ENCODE data around the gene ETDC.
"Not testable (repeated sequence)": the region's sequence is repeated elsewhere in the genome, so short reads cannot be mapped to it uniquely, and the experiment has no call there.

Gene ETDC

DNA sequence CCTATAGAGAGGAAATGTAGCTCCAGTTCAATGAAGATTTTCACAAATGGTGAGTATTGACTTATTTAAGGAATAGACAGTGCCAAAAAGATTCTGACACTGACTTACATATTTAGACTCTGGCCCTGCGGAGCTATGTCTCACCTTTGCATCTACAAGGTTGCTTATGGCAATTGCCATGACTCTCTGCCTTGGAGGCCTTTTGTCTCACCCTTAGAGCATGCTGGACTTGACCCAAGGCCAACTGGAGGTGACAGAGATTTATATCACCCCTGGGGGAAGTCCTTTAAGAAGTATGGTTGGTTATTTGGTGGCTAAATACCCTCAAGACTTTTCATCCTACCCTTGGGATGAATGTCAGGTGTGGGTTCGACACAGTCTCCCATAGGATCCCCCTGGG lies 4.5 kb upstream of the ETDC start:
- Histone ChIP-seq H3K27ac (ENCODE audit: low read depth, low read length) (no peak overlapping the region), H3K27me3 (ENCODE audit: control insufficient read depth in 5 of 5, insufficient read depth in 4 of 5, low read length in 5 of 5) (no peaks in the 10 kb centered on the region), H3K4me3 (ENCODE audit: low read depth in 1 of 5, low read length in 5 of 5) (no peak overlapping the region), H3K9ac (ENCODE audit: low read length in 5 of 5) (no peak overlapping the region), H3K9me3 (ENCODE audit: control insufficient read depth in 5 of 5, low read length in 5 of 5) (no peaks in the 10 kb centered on the region), H3K4me1 (ENCODE audit: control insufficient read depth in 5 of 5, insufficient read depth in 5 of 5, low read length in 5 of 5) (no peaks in the 10 kb centered on the region), H3K36me3 (ENCODE audit: control insufficient read depth in 5 of 5, insufficient read depth in 5 of 5, low read length in 5 of 5) (no peaks in the 10 kb centered on the region)

DNA sequence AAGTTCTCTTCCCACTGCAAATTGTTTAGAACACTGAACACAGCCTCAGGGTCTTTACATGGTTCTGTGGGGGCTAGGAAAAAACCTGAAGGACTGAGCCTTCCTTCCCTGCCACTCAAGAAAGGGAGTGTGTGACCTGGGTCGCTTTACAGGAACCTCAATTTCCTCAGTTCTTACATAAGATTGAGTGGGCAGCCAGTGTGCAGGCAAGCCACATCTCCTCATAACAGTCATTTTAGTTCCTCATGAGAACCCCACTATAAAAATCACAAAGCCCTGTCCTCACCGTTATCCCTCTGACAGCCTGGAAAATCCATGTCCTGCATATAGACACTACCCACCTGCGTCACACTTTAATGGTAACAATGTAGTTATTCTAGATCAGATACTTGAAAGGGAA lies 2.1 kb upstream of the ETDC start:
- Histone ChIP-seq H3K36me3 (ENCODE audit: control insufficient read depth in 5 of 5, insufficient read depth in 5 of 5, low read length in 5 of 5) (no peaks in the 10 kb centered on the region), H3K4me1 (ENCODE audit: control insufficient read depth in 5 of 5, insufficient read depth in 5 of 5, low read length in 5 of 5) (no peaks in the 10 kb centered on the region), H3K9me3 (ENCODE audit: control insufficient read depth in 5 of 5, low read length in 5 of 5) (peaks cover 0 to 9% (median 0%) of the 10 kb centered on the region in 5 donors), H3K9ac (ENCODE audit: low read length in 5 of 5) (no peak overlapping the region), H3K27ac (ENCODE audit: low read depth, low read length) (no peak overlapping the region), H3K4me3 (ENCODE audit: low read depth in 1 of 5, low read length in 5 of 5) (no peak overlapping the region), H3K27me3 (ENCODE audit: control insufficient read depth in 5 of 5, insufficient read depth in 4 of 5, low read length in 5 of 5) (no peaks in the 10 kb centered on the region)

DNA sequence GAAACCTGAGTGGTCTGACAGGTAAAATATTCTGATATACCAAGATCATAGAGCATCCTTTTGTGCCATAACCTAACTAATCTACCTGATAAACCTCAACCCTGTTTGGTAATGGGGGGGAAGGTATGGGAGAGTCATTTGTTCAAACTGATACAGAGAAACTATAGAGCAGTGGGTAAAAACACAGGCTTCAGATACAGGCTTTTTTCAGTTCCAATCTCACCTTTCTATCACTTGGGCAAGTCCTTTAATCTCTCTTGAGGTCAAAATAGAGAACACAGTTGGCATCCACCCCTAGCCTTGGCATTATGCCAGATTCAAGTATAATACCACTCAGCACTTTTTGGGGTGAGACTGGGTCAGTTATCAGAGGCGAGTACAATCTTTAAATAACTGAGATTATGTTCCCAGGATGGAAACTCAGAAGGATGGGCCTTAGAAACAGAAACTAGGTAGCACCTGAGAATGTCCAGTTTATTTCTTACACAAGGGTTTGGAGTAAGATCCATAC lies 880 bp upstream of the ETDC start:
- H3K4me1 ChIP-seq (ENCODE audit: control insufficient read depth in 5 of 5, insufficient read depth in 5 of 5, low read length in 5 of 5) = no peaks in the 10 kb centered on the region
- H3K9ac ChIP-seq (ENCODE audit: low read length in 5 of 5) = no peak overlapping the region
- no peaks in the 10 kb centered on the region for H3K36me3 ChIP-seq (ENCODE audit: control insufficient read depth in 5 of 5, insufficient read depth in 5 of 5, low read length in 5 of 5)
- no peak overlapping the region for H3K27ac ChIP-seq (ENCODE audit: low read depth, low read length)
- no peaks in the 10 kb centered on the region for H3K27me3 ChIP-seq (ENCODE audit: control insufficient read depth in 5 of 5, insufficient read depth in 4 of 5, low read length in 5 of 5)
- H3K4me3 ChIP-seq (ENCODE audit: low read depth in 1 of 5, low read length in 5 of 5) = no peak overlapping the region
- H3K9me3 ChIP-seq (ENCODE audit: control insufficient read depth in 5 of 5, low read length in 5 of 5) = peaks cover 0 to 9% (median 0%) of the 10 kb centered on the region in 5 donors

DNA sequence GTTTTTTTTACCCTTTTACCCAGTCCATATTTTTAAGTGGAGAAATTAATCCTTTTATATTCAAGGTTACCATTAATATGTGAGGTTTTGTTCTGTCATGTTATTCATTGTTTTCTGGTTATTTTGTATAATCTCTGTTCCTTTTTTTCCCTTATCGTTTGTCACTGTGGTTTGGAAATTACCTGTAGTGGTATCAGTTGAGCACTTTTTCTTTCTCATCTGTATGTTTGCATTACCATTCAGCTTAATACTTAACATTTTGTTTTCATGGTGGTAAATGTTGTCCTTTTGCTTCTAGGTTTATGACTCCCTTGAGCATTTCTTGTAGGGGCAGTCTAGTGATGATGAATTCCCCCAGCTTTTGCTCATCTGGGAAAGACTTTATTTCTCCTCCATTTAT lies 6.6 kb downstream of the ETDC start:
- Histone ChIP-seq H3K36me3 (ENCODE audit: control insufficient read depth in 5 of 5, insufficient read depth in 5 of 5, low read length in 5 of 5) (peaks cover 0 to 8% (median 4%) of the 10 kb centered on the region in 5 donors), H3K9me3 (ENCODE audit: control insufficient read depth in 5 of 5, low read length in 5 of 5) (peaks cover 0 to 16% (median 5%) of the 10 kb centered on the region in 5 donors), H3K4me1 (ENCODE audit: control insufficient read depth in 5 of 5, insufficient read depth in 5 of 5, low read length in 5 of 5) (no peaks in the 10 kb centered on the region), H3K27me3 (ENCODE audit: control insufficient read depth in 5 of 5, insufficient read depth in 4 of 5, low read length in 5 of 5) (peaks cover 0 to 5% (median 0%) of the 10 kb centered on the region in 5 donors), H3K27ac (ENCODE audit: low read depth, low read length) (no peak overlapping the region), H3K9ac (ENCODE audit: low read length in 5 of 5) (no peak overlapping the region), H3K4me3 (ENCODE audit: low read depth in 1 of 5, low read length in 5 of 5) (no peak overlapping the region)

DNA sequence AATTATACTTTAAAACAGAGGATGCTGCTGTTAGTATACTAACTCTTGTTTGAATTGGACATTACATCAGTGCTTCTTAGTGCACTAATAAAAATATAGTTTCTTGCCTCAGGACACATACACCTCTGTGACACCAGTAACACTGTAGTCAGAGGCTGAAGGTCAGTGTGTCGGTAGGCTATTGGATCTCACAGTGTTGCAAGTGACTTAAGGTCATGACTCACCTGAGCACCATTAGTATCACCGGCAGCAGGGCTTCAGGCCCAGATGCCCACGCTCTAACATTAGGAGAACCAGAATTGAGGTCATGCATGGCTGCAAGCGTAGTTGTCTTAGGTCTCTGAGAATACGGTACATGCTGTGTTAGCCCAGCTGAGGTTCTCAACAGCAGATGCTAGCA lies 15.2 kb downstream of the ETDC start:
- no peak overlapping the region for H3K4me3 ChIP-seq (ENCODE audit: low read depth in 1 of 5, low read length in 5 of 5)
- no peak overlapping the region for H3K27ac ChIP-seq (ENCODE audit: low read depth, low read length)
- H3K9me3 ChIP-seq (ENCODE audit: control insufficient read depth in 5 of 5, low read length in 5 of 5) = peaks cover 3 to 26% (median 18%) of the 10 kb centered on the region in 5 donors
- H3K27me3 ChIP-seq (ENCODE audit: control insufficient read depth in 5 of 5, insufficient read depth in 4 of 5, low read length in 5 of 5) = no peaks in the 10 kb centered on the region
- H3K9ac ChIP-seq (ENCODE audit: low read length in 5 of 5) = no peak overlapping the region
- no peaks in the 10 kb centered on the region for H3K36me3 ChIP-seq (ENCODE audit: control insufficient read depth in 5 of 5, insufficient read depth in 5 of 5, low read length in 5 of 5)
- H3K4me1 ChIP-seq (ENCODE audit: control insufficient read depth in 5 of 5, insufficient read depth in 5 of 5, low read length in 5 of 5) = peaks cover 0 to 9% (median 0%) of the 10 kb centered on the region in 5 donors

DNA sequence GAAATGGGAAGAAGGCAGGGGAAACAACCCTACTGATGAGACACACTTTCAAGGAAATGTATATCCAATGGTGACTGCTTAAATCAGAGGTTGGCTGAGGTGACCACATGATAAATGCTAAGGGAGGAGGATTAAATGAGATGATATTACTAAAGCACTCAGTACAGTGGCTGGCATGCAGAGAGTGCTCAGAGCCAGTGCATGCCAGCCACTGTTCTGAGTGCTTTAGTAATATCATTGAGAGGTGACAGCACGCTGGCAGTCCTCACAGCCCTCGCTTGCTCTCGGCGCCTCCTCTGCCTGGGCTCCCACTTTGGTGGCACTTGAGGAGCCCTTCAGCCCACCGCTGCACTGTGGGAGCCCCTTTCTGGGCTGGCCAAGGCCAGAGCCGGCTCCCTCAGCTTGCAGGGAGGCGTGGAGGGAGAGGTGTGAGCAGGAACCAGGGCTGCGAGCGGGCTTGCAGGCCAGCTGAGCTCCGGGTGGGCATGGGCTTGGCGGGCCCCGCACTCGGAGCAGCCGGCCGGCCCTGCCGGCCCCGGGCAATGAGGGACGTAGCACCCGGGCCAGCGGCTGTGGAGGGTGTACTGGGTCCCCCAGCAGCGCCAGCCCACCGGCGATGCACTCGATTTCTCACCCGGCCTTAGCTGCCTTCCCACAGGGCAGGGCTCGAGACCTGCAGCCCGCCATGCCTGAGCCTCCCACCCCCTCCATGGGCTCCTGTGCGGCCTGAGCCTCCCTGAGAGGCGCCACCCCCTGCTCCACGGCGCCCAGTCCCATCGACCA lies 15.9 kb downstream of the ETDC start:
- not testable (repeated sequence) for H3K4me3 ChIP-seq (ENCODE audit: low read depth in 1 of 5, low read length in 5 of 5); H3K27ac ChIP-seq (ENCODE audit: low read depth, low read length); H3K36me3 ChIP-seq (ENCODE audit: control insufficient read depth in 5 of 5, insufficient read depth in 5 of 5, low read length in 5 of 5); H3K4me1 ChIP-seq (ENCODE audit: control insufficient read depth in 5 of 5, insufficient read depth in 5 of 5, low read length in 5 of 5); H3K27me3 ChIP-seq (ENCODE audit: control insufficient read depth in 5 of 5, insufficient read depth in 4 of 5, low read length in 5 of 5); H3K9ac ChIP-seq (ENCODE audit: low read length in 5 of 5)
- H3K9me3 ChIP-seq (ENCODE audit: control insufficient read depth in 5 of 5, low read length in 5 of 5) = peaks cover 3 to 26% (median 17%) of the 10 kb centered on the region in 5 donors

DNA sequence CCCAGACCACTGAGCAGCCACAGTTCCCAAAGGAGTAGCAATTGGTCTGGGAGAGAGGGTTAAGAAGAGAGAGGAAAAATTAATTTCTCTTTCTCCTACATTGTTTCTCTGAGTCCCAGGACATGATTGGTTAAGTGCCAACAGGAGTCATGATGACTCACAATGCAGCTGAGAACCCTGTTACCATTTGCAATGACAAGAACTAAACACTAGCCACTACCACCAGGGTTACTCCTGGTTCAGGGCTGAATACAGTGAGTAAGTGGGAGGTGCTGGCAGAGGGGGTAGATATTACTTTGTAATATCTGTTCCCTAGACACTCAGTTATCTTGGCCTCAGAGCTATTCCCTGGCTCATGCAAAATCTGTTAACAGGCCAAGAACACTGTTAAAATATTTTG lies 18.0 kb downstream of the ETDC start:
- H3K4me1 ChIP-seq (ENCODE audit: control insufficient read depth in 5 of 5, insufficient read depth in 5 of 5, low read length in 5 of 5) = peaks cover 0 to 9% (median 0%) of the 10 kb centered on the region in 5 donors
- H3K9ac ChIP-seq (ENCODE audit: low read length in 5 of 5) = no peak overlapping the region
- no peak overlapping the region for H3K27ac ChIP-seq (ENCODE audit: low read depth, low read length)
- no peaks in the 10 kb centered on the region for H3K27me3 ChIP-seq (ENCODE audit: control insufficient read depth in 5 of 5, insufficient read depth in 4 of 5, low read length in 5 of 5)
- H3K36me3 ChIP-seq (ENCODE audit: control insufficient read depth in 5 of 5, insufficient read depth in 5 of 5, low read length in 5 of 5) = no peaks in the 10 kb centered on the region
- H3K9me3 ChIP-seq (ENCODE audit: control insufficient read depth in 5 of 5, low read length in 5 of 5) = peaks cover 0 to 10% (median 4%) of the 10 kb centered on the region in 5 donors
- H3K4me3 ChIP-seq (ENCODE audit: low read depth in 1 of 5, low read length in 5 of 5) = no peak overlapping the region

DNA sequence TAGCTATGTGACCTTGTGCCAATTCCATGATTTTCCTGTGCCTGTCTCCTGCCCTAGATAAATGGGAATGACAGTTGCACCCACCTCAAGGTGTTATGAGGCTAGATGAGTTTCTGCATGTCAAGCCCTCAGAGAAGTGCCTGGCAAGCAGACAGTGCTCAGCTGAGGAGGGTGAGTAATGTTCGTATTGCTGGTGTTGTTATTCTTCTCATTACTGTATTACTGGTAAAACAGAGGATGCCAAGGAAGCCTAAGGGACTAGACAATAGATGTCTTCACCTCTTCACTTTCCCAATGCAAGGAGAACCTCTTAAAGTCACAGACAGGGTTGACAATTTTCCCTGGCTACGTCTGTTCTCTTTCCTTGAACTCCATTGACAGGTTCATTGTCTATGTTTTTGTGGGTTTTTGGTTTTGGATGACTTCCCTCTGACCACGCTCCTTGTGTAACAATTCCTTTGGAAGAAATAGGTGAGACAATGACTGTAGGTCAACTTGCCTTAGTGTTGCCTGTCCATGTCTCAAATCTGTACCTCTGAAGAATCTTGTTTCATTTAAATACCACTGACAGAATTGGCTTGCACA lies 19.2 kb downstream of the ETDC start:
- Histone ChIP-seq H3K9ac (ENCODE audit: low read length in 5 of 5) (no peak overlapping the region), H3K27me3 (ENCODE audit: control insufficient read depth in 5 of 5, insufficient read depth in 4 of 5, low read length in 5 of 5) (no peaks in the 10 kb centered on the region), H3K4me3 (ENCODE audit: low read depth in 1 of 5, low read length in 5 of 5) (no peak overlapping the region), H3K27ac (ENCODE audit: low read depth, low read length) (no peak overlapping the region), H3K36me3 (ENCODE audit: control insufficient read depth in 5 of 5, insufficient read depth in 5 of 5, low read length in 5 of 5) (no peaks in the 10 kb centered on the region), H3K4me1 (ENCODE audit: control insufficient read depth in 5 of 5, insufficient read depth in 5 of 5, low read length in 5 of 5) (peaks cover 0 to 9% (median 0%) of the 10 kb centered on the region in 5 donors), H3K9me3 (ENCODE audit: control insufficient read depth in 5 of 5, low read length in 5 of 5) (peaks cover 0 to 2% (median 0%) of the 10 kb centered on the region in 5 donors)

DNA sequence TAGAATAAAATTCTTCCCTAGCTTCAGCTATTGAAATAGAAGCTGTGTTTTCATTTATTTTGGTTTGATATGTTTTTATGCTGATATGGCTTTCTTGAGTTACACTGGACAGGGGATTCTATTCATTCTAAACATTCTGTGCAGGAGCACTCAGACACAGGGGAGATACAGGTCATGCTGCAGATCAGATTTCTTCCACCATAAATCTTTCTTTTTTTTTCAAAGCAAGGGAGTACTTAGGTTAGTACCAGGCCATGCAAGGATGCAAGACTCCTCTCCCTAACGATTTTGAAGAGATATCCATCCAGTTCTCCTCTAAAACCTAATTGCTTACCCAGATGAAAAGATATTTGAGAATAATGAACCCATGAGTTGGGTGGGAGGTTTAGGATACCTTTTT lies 21.4 kb downstream of the ETDC start:
- H3K36me3 ChIP-seq (ENCODE audit: control insufficient read depth in 5 of 5, insufficient read depth in 5 of 5, low read length in 5 of 5) = no peaks in the 10 kb centered on the region
- no peak overlapping the region for H3K4me3 ChIP-seq (ENCODE audit: low read depth in 1 of 5, low read length in 5 of 5)
- H3K27me3 ChIP-seq (ENCODE audit: control insufficient read depth in 5 of 5, insufficient read depth in 4 of 5, low read length in 5 of 5) = peaks cover 0 to 2% (median 0%) of the 10 kb centered on the region in 5 donors

DNA sequence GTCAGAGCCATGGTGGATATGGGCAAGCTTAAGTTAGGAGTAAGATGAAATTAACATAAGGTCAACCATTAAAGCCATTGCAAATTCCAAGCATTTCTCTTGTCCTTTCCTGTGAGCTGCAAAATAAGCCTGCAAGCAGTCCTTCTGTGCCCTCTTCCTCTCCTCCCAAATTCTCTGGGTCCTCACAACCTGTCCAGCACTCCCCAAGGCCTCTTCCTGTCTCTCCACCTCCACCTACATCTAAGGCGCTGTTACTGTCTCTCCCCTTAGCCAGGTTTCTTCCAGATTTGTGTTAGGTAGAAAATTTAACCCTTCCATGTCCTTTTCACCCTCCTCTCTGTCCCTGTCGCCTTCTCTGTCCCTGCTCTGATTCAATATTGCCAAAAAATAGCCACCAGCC lies 22.2 kb downstream of the ETDC start:
- H3K9ac ChIP-seq (ENCODE audit: low read length in 5 of 5) = no peak overlapping the region
- H3K27me3 ChIP-seq (ENCODE audit: control insufficient read depth in 5 of 5, insufficient read depth in 4 of 5, low read length in 5 of 5) = peaks cover 0 to 2% (median 0%) of the 10 kb centered on the region in 5 donors
- H3K27ac ChIP-seq (ENCODE audit: low read depth, low read length) = no peak overlapping the region
- H3K36me3 ChIP-seq (ENCODE audit: control insufficient read depth in 5 of 5, insufficient read depth in 5 of 5, low read length in 5 of 5) = no peaks in the 10 kb centered on the region
- H3K9me3 ChIP-seq (ENCODE audit: control insufficient read depth in 5 of 5, low read length in 5 of 5) = no peaks in the 10 kb centered on the region
- H3K4me3 ChIP-seq (ENCODE audit: low read depth in 1 of 5, low read length in 5 of 5) = no peak overlapping the region
- peaks cover 0 to 12% (median 0%) of the 10 kb centered on the region in 5 donors for H3K4me1 ChIP-seq (ENCODE audit: control insufficient read depth in 5 of 5, insufficient read depth in 5 of 5, low read length in 5 of 5)

More for the DNA sequence above, 21.4 kb downstream of the ETDC start:
- Histone ChIP-seq H3K4me1 (ENCODE audit: control insufficient read depth in 5 of 5, insufficient read depth in 5 of 5, low read length in 5 of 5) (peaks cover 0 to 9% (median 0%) of the 10 kb centered on the region in 5 donors), H3K9me3 (ENCODE audit: control insufficient read depth in 5 of 5, low read length in 5 of 5) (no peaks in the 10 kb centered on the region), H3K9ac (ENCODE audit: low read length in 5 of 5) (no peak overlapping the region), H3K27ac (ENCODE audit: low read depth, low read length) (no peak overlapping the region)
